Activated naive CD4-positive, alpha-beta T cell treated with anti-CD3 and anti-CD28 coated beads, Interleukin-2, amount 10 ng/mL, durations not matched to agents 7 days and 5 days (primary cell): Measurements from ENCODE around the gene MTG1.

Experiments
- CTCF ChIA-PET: fragments of 350-600 bp; sonication (Branson Sonifier 250); formaldehyde crosslinking; loops from one replicate; lab custom pipeline; 2021; ENCODE audit warnings: antibody characterized with exemption; lab: Charles Lee
- DNase-seq: peaks from one replicate; pipeline ENCODE4 v3.0.0-alpha.2; 2020
- H3K27ac Mint-ChIP-seq: one replicate; pipeline ENCODE4 v1.8.0; 2021; ENCODE audit warnings: mild to moderate bottlenecking, moderate library complexity, mixed read lengths
- H3K27me3 Mint-ChIP-seq: one replicate; pipeline ENCODE4 v1.8.0; 2021; ENCODE audit warnings: mild to moderate bottlenecking, mixed read lengths
- H3K36me3 Mint-ChIP-seq: one replicate; pipeline ENCODE4 v1.8.0; 2021; ENCODE audit warnings: mixed read lengths
- H3K4me1 Mint-ChIP-seq: one replicate; pipeline ENCODE4 v1.8.0; 2021; ENCODE audit warnings: mixed read lengths
- H3K4me3 Mint-ChIP-seq: one replicate; pipeline ENCODE4 v1.8.0; 2021; ENCODE audit warnings: mild to moderate bottlenecking, moderate library complexity, mixed read lengths
- H3K9me3 Mint-ChIP-seq: one replicate; pipeline ENCODE4 v1.8.0; 2021; ENCODE audit warnings: mixed read lengths

The MTG1 gene, protein sequence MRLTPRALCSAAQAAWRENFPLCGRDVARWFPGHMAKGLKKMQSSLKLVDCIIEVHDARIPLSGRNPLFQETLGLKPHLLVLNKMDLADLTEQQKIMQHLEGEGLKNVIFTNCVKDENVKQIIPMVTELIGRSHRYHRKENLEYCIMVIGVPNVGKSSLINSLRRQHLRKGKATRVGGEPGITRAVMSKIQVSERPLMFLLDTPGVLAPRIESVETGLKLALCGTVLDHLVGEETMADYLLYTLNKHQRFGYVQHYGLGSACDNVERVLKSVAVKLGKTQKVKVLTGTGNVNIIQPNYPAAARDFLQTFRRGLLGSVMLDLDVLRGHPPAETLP

DNA sequence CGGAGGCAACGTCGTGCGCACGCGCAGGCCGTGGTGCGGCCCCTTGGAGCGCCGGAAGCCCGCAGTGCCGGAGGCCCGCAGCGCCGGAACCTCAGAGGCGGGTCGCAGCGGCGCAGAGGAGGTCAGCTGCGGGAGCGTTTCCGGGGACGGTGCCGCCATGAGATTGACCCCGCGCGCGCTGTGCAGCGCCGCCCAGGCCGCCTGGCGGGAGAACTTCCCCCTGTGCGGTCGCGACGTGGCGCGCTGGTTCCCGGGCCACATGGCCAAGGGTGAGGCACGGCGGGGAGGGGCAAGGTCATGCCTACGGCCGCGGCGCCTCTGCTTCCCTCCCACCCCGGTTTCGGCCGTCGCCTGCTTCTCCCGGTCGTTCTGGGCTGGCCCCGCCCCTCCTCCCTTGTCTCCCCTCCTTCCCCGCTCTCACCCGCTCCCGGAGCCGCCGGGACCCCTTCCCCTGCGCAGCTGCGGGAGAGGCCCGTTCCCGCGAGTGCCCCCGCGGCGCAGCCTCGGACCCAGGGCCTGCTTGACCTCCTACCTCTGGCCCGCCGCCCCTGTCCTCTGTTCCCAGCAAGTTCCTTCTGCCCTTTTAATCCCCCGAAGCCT lies at the start of gene MTG1:
MTG1 (plus strand) TSS at position 94 of the 600 bp plus-strand sequence; CDS start at position 158, 64 bp downstream.
- H3K4me1 Mint-ChIP-seq, result peaks cover 58% of the 10 kb centered on the region
- H3K36me3 Mint-ChIP-seq, result peaks cover 39% of the 10 kb centered on the region
- peak; percentile 94 for DNase-seq
- peak within 1 kb of the TSS; percentile 95 for H3K4me3 Mint-ChIP-seq
- H3K9me3 Mint-ChIP-seq, result no peaks in the 10 kb centered on the region
- no peaks in the 10 kb centered on the region for H3K27me3 Mint-ChIP-seq
- CTCF ChIA-PET, result no interaction called here
- H3K27ac Mint-ChIP-seq, result peak within 1 kb of the TSS; percentile 90

DNA sequence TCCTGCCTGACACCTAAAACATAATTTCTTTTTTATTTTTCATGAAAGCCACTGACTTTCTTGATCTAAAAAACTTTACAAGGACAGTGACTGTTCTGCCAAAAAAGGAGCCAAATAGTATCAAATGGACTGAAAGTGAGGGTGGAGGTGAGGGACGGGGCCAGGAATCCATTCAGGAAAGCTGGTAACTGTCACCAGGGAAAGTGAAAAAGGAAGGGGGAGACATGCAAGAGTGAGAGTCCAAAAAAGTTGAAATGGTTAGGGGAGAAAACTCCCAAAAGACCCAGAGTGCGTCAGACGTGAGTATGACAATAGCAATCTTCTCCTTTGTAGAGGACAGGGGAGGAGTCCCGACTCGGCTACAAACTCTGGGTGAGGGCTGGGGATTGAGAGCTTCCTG lies 49.7 kb upstream of the MTG1 start:
- CTCF ChIA-PET, result no interaction called here
- DNase-seq, result no peak
- no peaks in the 10 kb centered on the region for H3K36me3 Mint-ChIP-seq
- peaks cover 59% of the 10 kb centered on the region for H3K27me3 Mint-ChIP-seq
- no peak overlapping the region for H3K27ac Mint-ChIP-seq
- H3K4me3 Mint-ChIP-seq, result no peak overlapping the region
- H3K9me3 Mint-ChIP-seq, result no peaks in the 10 kb centered on the region
- H3K4me1 Mint-ChIP-seq, result peaks cover 4% of the 10 kb centered on the region

DNA sequence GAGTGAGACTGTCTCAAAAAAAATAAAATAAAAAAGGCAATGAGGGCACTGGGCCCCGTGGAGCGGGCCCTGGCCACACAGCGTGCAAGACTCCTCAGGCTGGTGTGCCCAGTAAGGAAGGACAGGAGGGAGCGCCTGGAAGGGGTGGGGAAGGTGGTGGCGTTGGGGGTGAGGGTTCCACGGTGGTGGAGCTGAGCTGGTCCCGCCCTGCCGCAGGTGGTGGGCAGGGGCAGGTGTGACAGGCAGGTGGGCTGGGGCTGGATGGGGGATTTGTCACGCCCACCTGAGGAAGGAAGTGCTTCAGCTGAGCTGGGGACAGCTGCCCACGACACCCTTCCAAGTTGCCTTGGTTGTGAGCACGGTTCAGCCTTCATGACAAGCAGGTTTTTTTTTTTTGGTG lies 47.5 kb upstream of the MTG1 start:
- H3K4me1 Mint-ChIP-seq, result peaks cover 4% of the 10 kb centered on the region
- CTCF ChIA-PET, result no interaction called here
- H3K4me3 Mint-ChIP-seq, result no peak overlapping the region
- H3K9me3 Mint-ChIP-seq, result no peaks in the 10 kb centered on the region
- no peak for DNase-seq
- peaks cover 62% of the 10 kb centered on the region for H3K27me3 Mint-ChIP-seq
- no peaks in the 10 kb centered on the region for H3K36me3 Mint-ChIP-seq
- no peak overlapping the region for H3K27ac Mint-ChIP-seq

DNA sequence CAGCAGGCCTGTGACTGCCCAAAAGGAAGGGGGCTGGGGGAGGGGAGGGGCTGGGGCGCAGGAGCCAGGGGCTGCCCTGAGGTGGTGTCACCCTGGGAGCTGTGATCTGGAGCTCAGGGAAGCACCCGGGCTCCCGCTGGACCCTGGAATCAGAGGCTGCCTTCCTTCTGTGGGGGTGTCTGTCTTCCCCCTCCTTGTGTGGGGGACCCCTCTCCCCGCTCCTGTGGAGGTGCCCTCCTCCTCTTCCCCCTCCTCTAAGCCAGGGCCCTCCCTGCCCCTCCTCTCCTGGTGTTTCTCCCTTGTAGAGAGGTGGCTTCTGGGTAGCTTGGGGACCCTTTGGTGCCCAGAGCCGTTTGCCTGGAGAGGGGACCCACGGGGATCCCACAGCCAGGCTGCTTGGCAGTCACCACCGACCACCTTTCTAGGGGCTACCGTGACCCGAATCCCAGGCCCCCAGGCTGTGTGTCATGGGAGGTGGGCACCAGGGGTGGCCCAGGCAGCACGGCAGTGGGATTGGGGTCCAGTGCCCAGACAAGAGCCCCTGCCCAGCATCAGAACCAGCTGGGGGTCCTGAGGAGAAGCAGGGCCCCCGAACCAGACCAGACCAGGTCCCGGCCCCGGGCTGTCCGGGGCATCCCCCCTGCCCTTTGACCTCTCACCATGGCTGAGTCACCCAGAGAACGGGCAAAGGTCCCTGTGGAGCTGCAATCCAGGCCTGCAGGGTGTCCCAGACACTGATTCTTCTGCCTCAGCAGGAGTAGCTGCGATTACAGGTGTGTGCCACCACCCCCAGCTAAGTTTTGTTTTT lies 46.0 kb upstream of the MTG1 start:
- H3K27me3 Mint-ChIP-seq, result peaks cover 58% of the 10 kb centered on the region
- H3K4me1 Mint-ChIP-seq, result peaks cover 4% of the 10 kb centered on the region
- H3K4me3 Mint-ChIP-seq, result no peak overlapping the region
- CTCF ChIA-PET, result interaction anchor here (1.0 kb wide), 1 partner anchor 18 kb away, joined by 3 read pairs; no protein-coding TSS in a partner anchor
- no peaks in the 10 kb centered on the region for H3K9me3 Mint-ChIP-seq
- H3K36me3 Mint-ChIP-seq, result no peaks in the 10 kb centered on the region
- no peak overlapping the region for H3K27ac Mint-ChIP-seq
- DNase-seq, result no peak

DNA sequence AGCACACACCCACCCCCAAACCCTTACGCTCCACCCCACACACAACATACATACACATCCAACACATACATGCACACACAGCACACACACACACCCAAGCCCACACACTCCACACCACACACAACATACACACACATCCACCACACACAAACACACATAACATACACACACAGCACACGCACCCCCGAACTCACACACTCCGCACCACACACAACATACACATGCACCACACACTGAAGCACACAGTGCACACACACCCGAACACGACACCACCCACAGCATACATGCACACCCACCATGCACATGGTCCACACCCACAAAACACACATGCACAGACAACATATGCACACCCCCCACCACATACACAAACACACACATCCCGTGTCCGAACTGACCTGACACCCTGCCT lies 44.8 kb upstream of the MTG1 start:
- H3K36me3 Mint-ChIP-seq, result no peaks in the 10 kb centered on the region
- no peak overlapping the region for H3K4me3 Mint-ChIP-seq
- DNase-seq, result no peak
- H3K4me1 Mint-ChIP-seq, result no peaks in the 10 kb centered on the region
- no peak overlapping the region for H3K27ac Mint-ChIP-seq
- peaks cover 46% of the 10 kb centered on the region for H3K27me3 Mint-ChIP-seq
- CTCF ChIA-PET, result no interaction called here
- no peaks in the 10 kb centered on the region for H3K9me3 Mint-ChIP-seq

DNA sequence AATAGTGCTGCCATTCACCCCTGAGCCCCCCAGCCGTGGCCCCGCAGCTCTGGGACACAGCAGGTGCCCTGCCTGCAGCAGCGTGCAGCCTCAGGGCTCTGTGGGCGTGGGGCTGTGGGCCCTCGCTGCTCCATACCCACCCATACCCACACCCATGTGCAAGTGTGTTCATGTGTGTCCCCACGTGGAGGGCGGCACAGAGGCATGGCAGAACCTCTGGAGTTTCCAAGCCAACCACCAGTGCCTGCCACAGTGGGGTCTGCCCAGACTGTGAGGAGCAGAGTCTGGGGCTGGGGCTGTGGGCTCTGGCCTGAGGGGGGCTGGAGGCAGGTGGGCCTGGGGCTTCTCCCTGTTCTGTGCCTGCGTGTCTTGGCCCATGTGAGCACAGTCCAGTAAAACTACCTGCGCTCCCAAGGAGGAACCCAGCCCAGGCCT lies 44.4 kb upstream of the MTG1 start:
- H3K27me3 Mint-ChIP-seq, result peaks cover 41% of the 10 kb centered on the region
- H3K9me3 Mint-ChIP-seq, result no peaks in the 10 kb centered on the region
- no peaks in the 10 kb centered on the region for H3K4me1 Mint-ChIP-seq
- H3K27ac Mint-ChIP-seq, result no peak overlapping the region
- CTCF ChIA-PET, result no interaction called here
- no peaks in the 10 kb centered on the region for H3K36me3 Mint-ChIP-seq
- no peak overlapping the region for H3K4me3 Mint-ChIP-seq
- DNase-seq, result no peak

DNA sequence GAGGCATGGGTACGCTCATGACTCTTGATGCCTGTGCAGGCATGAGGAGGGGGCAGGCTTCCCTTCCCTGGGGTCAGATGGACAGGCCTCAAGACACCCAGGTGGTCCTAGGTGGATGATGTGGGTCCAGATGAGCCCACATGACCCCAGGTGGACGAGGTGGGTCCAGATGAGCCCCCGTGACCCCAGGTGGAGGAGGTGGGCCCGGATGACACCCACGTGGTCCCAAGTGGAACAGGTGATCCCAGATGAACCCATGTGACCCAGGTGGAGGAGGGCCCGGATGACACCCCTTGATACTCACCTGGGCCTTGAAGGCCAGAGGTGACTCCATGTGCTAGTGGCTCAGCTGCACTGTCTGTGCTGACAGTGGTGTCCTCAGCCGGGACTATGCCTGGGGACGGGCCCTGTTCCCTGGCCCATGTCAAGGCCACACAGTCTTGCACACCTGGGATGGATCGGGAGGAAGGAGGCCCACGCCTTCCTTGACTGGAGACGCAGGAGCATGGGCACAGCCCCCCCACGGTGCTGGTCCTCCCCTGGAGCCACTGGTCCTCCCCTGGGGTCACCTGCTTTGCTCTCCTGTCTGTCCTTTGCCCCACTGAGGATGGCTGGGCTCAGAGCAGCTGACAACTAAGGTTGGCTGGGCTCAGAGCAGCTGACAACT lies 43.5 kb upstream of the MTG1 start:
- Mint-ChIP-seq H3K4me3 (no peak overlapping the region), H3K9me3 (no peaks in the 10 kb centered on the region), H3K4me1 (no peaks in the 10 kb centered on the region), H3K27ac (no peak overlapping the region), H3K36me3 (no peaks in the 10 kb centered on the region), H3K27me3 (peaks cover 33% of the 10 kb centered on the region)
- CTCF ChIA-PET, result no interaction called here
- no peak for DNase-seq

DNA sequence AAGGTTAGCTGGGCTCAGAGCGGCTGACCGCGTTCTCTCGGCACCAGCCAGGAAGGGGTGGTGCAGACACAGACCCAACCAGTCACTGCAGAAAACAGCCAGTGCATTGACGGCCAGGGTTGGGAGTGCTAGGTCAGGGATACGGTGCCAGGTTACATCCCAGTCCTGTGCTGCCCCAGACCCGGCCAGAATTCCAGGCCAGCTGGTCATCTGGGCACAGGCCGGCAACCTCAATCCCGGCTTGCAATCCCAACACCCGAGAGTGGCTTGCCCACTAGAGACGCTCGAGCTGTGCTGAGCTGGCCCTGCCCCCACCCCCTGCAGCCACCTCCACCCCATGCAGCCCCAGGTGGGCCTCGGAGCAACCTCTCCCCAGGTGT lies 43.0 kb upstream of the MTG1 start:
- Mint-ChIP-seq H3K27ac (no peak overlapping the region), H3K36me3 (no peaks in the 10 kb centered on the region), H3K4me1 (no peaks in the 10 kb centered on the region), H3K27me3 (peaks cover 28% of the 10 kb centered on the region), H3K9me3 (no peaks in the 10 kb centered on the region), H3K4me3 (no peak overlapping the region)
- DNase-seq, result no peak
- CTCF ChIA-PET, result no interaction called here

DNA sequence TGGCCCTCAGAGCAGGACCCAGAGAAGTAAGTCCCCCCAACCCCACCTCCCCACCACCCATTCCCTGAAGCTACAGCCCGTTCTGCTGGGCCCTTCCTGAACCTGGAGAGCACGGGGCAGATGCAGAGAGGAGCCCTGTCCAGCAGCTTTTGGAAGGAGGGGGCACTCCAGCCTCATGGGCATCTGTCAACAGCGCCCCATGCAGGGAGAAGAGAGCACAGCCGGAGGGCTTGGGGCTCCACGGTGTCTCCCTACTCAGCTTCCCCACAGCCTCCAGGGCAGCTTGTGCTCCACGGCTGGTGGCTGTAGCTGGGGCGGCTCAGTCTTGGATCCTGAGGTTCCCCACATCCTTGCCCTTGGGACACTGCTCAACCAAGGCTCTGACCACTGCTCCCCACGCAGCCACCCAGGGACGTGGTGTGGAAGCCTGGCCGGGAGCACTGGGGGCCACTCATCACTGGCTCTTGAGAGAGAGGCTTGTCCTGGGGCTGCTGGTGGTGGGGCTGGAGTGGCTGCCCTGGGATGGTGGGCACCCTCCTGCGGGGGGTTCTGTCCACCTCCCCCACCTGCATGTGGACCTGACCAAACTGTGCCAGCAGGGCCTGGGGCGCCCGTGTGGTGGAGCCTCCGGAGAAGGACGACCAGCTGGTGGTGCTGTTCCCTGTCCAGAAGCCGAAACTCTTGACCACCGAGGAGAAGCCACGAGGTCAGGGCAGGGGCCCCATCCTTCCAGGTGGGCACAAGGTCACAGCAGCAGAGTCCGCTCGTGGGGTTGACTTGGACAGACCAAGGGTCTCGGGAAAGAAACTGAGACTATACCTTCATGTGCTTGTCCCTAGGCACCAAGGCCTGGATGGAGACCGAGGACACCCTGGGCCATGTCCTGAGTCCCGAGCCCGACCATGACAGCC lies 42.3 kb upstream of the MTG1 start:
- peaks cover 25% of the 10 kb centered on the region for H3K27me3 Mint-ChIP-seq
- peaks cover 3% of the 10 kb centered on the region for H3K4me1 Mint-ChIP-seq
- no peaks in the 10 kb centered on the region for H3K36me3 Mint-ChIP-seq
- H3K9me3 Mint-ChIP-seq, result no peaks in the 10 kb centered on the region
- DNase-seq, result no peak
- no peak overlapping the region for H3K27ac Mint-ChIP-seq
- CTCF ChIA-PET, result interaction anchor here (3.5 kb wide), 1 partner anchor 22 kb away, joined by 12 read pairs; no protein-coding TSS in a partner anchor
- H3K4me3 Mint-ChIP-seq, result no peak overlapping the region

DNA sequence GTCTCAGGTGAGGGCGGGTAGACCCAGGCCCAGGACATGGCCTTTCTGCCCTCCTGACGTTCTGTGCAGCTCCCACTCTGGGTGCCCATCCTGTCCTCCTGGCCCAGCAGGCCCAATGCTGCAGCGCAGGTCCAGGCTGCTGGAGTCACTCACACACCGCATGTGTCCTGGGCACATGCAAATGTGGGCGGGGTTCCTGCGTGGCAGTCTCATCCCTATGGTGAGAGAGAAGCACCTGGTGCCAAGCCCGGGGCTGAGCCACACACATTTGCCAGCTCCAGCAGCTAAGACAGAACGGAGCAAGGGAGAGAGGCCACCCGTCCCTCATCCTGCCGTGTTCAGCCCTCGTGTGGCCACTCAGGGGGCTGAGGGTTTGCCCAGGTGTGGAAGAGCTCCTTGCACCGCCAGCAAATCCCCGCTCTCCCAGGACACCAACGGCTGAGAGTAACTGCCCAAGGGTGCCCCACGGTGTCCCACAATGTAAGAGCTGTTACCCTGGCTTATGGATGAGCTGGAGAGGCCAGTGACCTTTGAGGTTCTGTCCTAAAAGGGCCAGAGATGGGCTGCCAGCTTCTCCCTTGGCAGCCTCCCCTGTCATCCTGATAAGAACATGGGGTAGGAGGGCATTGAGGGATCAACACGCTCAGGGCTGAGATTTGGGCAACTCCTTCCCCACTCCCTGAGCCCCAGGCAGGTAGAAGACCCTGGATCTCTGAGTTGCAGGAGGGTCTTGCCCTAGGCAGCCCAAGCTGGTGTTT lies 40.6 kb upstream of the MTG1 start:
- H3K4me3 Mint-ChIP-seq, result no peak overlapping the region
- no peaks in the 10 kb centered on the region for H3K36me3 Mint-ChIP-seq
- H3K27me3 Mint-ChIP-seq, result peaks cover 14% of the 10 kb centered on the region
- peaks cover 6% of the 10 kb centered on the region for H3K4me1 Mint-ChIP-seq
- CTCF ChIA-PET, result interaction anchor here (0.7 to 3.5 kb wide), 2 partner anchors 24 to 258 kb away, joined by 3 to 12 read pairs; no protein-coding TSS in a partner anchor
- H3K27ac Mint-ChIP-seq, result no peak overlapping the region
- no peaks in the 10 kb centered on the region for H3K9me3 Mint-ChIP-seq
- DNase-seq, result no peak

DNA sequence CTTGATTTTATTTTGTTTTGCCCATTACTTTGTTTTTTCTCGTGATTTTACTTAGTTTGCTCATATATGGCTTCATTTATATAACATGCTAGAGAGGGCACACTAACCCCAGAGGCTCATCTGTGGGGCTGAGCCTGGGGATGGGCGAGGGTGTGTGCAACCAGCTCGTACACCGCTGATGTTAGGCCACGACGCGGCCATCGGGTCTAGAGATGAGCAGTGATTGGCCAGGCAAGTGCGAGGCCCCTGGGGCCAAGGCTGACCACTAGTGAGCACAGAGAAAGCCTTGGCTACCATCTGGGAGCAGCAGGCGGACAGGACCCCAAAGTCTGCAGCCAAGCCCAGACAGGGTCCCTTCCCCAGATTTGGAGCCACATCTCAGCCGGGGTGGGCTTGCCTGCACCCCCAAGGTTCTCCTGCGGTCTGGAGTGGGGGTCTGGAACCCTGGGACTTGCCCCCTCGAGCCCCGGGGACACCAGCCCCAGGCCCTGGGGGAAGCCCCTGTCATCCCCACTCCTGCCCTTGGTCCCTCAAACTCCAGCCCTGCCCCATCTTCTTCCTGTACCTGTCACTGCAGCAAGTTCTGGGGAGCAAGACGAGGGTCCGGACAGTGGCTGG lies 39.9 kb upstream of the MTG1 start:
- H3K4me1 Mint-ChIP-seq, result peaks cover 6% of the 10 kb centered on the region
- H3K27me3 Mint-ChIP-seq, result peaks cover 12% of the 10 kb centered on the region
- H3K36me3 Mint-ChIP-seq, result no peaks in the 10 kb centered on the region
- no peak for DNase-seq
- no peak overlapping the region for H3K27ac Mint-ChIP-seq
- CTCF ChIA-PET, result interaction anchor here (0.7 to 3.5 kb wide), 2 partner anchors 25 to 258 kb away, joined by 3 to 12 read pairs; no protein-coding TSS in a partner anchor
- no peaks in the 10 kb centered on the region for H3K9me3 Mint-ChIP-seq
- no peak overlapping the region for H3K4me3 Mint-ChIP-seq

DNA sequence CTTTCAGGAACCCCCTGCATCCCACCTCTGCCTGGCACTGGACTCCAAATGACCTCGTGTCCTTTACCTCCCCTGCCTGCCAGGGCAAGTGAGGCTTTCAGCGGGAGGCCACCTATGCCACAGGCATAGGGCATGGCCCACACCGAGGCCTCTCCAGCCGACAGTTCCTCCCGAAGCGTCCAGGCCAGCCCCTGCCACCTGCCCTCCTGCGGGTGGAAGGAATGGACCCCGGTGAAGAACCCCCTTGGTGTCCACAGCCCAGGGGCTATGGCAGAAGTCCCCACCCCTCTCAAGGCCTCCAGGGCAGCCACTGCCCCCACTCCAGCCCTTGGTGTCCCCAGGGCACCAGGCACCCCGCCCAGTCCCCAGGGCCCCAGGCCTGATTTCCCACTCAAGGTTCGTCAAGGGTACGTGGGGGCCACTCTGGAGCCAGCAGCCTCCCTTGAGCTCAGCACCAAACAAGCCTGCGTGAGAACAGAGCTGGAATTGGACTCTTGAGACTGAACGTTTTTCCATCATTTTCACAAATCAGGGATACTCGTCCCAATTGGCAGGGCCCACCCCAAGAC lies 39.2 kb upstream of the MTG1 start:
- peaks cover 6% of the 10 kb centered on the region for H3K4me1 Mint-ChIP-seq
- H3K4me3 Mint-ChIP-seq, result no peak overlapping the region
- DNase-seq, result no peak
- H3K9me3 Mint-ChIP-seq, result no peaks in the 10 kb centered on the region
- H3K27me3 Mint-ChIP-seq, result peaks cover 8% of the 10 kb centered on the region
- H3K27ac Mint-ChIP-seq, result no peak overlapping the region
- CTCF ChIA-PET, result interaction anchor here (3.5 kb wide), 1 partner anchor 26 kb away, joined by 12 read pairs; no protein-coding TSS in a partner anchor
- no peaks in the 10 kb centered on the region for H3K36me3 Mint-ChIP-seq
